Activated naive CD4-positive, alpha-beta T cell (primary cell): ENCODE data around the gene GRIPAP1.

Source experiments
- DNase-seq, 4 experiments: peaks; one replicate each; lab custom pipeline; 2025; lab: John Stamatoyannopoulos, UW

The GRIPAP1 gene, protein sequence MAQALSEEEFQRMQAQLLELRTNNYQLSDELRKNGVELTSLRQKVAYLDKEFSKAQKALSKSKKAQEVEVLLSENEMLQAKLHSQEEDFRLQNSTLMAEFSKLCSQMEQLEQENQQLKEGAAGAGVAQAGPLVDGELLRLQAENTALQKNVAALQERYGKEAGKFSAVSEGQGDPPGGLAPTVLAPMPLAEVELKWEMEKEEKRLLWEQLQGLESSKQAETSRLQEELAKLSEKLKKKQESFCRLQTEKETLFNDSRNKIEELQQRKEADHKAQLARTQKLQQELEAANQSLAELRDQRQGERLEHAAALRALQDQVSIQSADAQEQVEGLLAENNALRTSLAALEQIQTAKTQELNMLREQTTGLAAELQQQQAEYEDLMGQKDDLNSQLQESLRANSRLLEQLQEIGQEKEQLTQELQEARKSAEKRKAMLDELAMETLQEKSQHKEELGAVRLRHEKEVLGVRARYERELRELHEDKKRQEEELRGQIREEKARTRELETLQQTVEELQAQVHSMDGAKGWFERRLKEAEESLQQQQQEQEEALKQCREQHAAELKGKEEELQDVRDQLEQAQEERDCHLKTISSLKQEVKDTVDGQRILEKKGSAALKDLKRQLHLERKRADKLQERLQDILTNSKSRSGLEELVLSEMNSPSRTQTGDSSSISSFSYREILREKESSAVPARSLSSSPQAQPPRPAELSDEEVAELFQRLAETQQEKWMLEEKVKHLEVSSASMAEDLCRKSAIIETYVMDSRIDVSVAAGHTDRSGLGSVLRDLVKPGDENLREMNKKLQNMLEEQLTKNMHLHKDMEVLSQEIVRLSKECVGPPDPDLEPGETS

DNA sequence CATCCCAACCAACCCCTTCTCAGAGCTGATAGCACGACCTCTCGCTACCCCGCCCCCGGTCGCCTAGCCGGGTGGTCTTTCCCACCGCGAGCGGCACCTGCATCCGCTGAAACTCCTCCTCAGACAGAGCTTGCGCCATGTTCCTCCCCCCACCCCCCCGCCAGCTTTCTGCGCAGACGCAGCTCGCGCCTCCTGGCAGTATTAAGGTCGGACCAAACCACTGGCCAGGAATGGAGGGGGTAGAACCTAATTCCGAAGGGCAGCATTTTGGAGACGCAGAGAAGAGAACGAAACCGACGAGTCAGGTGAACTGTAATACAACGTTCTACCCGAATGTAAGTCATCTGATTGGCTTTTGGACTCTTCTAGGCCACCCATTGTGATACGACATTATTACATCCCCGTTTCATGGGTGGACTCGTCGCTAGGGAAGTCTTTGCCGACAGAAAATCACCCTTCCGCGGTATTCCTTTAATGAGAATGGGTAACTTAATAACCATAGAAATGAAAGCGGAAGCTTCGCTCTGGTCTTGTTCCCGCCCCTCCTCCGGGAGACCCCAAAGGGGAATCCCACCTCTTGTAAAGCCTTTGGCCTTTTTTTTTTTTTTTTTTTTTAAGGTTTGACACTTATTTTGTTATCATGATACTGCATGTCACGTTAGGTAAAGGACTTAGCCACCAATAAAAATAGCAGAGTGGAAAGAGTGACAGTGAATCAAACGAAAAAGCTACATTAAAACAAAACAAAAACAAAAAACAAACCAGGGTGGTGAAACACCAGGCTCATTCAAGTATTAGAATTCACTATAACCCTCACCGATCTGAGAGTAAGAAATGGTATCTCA lies at the start of gene GRIPAP1:
TSS of gene GRIPAP1 (minus strand) at position 174 of the 845 bp plus-strand sequence. CDS start at position 139, 35 bp downstream.
- DNase-seq = peak; percentile 41 to 74 (median 63)

GRCh38 chrX:49043987-49044281 lies 41.9 kb upstream of the GRIPAP1 start:
- DNase-seq = no peak

- peak; percentile 76 to 88 (median 80) for DNase-seq
Observed at GRCh38 chrX:49043220-49043986, 41.3 kb upstream of the GRIPAP1 start, which contains the start of gene TFE3. Gene TFE3 (minus strand): TSS chrX:49043357. CDS start chrX:49043226, 131 bp downstream.

DNA sequence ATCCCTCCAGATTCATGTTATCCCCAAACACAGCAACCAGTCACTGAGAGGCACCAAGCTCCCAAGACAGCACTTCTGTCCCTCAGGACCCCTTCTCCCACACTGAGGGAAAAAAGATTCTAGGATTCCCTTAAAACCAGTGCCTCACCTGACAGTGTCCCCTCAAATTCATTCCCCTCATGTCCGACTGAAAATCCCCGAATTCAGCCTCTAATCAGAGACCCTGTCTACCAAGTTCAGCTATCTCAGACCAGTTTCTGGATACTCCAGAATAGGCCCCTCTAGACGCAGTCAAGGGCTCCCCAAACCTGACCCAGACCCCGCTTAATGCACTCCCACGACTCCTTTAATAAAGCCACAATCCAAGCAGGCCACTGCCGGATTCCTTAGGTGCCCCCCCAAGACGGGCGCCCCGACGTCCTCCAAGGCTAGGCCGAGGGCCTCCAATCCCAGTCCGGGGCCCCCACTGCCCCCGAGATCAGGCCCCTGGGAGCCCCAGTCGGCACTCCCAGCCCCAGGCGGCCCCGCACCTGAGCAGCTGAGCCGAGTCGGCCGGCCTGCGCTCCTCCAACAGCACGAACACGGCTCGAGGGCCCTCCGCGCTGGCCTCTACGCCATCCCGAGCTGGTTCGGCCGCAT lies 40.6 kb upstream of the GRIPAP1 start:
- no peak for DNase-seq

GRCh38 chrX:49041744-49042580 lies 39.9 kb upstream of the GRIPAP1 start:
- DNase-seq = no peak

DNA sequence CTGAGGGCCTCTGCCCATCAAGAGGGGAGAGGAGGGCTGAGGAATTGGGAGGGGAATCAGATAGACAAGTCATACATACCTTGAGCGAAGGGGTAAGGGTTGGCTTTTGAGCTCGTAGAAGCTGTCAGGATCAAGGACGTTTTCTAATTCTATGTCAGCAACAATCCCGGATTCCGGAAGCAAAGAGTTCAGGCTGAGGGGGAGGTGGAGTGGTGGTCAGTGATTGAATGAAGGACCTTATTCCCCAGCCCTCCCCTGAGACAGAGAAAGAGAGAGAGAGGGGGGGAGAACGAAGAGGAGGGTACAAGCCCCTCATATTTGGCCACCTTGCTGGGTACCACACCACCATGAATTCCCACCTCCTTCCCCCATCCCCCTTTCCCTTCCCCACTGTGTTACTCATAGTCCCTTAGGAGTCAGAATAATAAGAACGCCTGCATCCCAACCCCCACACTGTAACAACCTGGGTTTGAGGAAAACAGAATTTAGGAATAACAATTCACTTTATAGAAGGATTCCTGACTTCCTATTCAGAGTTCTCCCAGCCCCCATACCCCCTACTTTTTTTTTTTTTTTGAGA lies 38.4 kb upstream of the GRIPAP1 start:
- no peak for DNase-seq

DNA sequence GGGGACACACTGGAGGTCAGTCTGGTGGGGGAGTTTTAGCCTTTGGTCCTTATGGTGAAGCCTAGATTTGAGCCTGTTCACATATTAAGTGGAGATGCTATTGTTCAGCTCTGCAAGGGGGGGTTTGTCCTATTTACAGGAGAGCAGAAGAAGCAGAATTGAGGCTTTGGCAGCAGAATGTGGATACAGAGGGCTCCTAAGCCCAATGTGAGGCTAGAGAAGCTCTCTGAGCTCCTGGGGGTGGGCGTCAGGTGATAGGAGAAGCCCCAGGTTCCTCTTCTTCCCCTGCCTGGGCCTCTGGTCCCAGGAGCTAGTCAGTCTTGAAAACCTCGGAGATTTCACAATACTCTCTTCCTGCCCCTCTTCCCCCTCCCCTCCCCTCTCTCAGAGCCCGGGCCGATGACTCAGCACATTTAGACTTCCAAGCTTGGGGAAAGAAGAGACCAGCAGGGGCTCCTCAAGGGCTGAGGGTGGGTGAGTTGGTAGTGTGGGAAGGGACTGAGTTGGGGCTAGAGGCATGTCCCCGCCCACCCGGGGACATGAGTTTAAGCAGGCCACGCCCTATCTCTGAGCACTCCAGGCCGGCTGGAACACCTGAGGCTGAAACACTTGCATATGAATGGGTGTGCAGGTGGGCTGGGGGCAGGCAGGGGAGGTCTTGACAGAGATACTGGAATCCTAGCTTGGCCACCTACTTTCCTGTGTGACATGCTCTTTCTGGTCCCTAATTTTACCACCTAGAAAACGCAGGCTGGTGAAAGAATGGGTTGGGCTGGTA lies 37.7 kb upstream of the GRIPAP1 start:
- DNase-seq = peak in 1 of 4 experiments; percentile 1

GRCh38 chrX:49037883-49038475 lies 35.9 kb upstream of the GRIPAP1 start:
- no peak for DNase-seq

DNA sequence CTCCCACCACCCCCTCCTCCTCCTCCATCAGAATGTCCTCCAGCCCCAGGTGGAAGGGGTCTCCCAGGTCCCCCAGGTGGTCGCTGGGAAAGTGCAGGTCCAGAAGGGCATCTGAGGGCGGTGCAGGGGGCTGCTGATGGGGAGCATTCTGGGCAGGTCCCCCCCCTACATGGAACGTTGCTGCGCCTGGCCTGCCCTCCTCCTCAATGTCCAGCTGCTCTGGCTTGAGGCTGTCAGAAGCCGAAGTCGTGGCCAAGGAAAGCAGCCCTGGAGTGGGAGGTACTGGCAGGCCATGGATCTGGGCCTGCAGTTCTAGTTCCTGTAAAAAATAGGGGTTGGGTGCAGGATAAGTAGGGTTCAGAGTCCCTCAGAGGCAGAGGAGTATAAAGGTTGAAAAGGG lies 28.2 kb upstream of the GRIPAP1 start:
- DNase-seq = no peak

GRCh38 chrX:49029876-49030275 lies 27.8 kb upstream of the GRIPAP1 start:
- no peak for DNase-seq

- no peak for DNase-seq
Observed at GRCh38 chrX:49019599-49020249, 17.7 kb upstream of the GRIPAP1 start.

DNA sequence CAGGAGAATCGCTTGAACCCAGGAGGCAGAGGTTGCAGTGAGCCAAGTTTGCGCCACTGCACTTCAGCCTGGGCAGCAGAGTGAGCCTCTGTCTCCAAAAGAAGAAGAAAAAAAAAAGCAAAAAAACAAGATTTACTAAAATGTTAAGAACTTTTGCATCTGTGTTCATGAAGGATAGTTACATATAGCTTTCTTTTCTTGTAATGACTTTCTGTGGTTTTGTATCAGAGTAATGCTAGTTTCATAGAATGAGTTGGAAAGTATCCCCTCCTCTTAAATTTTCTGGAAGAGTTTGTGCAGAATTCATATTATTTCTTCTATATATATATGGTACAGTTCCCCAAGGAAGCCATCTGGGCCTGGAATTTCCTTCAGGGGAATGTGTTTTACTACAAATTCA lies 17.0 kb upstream of the GRIPAP1 start:
- DNase-seq = no peak

DNA sequence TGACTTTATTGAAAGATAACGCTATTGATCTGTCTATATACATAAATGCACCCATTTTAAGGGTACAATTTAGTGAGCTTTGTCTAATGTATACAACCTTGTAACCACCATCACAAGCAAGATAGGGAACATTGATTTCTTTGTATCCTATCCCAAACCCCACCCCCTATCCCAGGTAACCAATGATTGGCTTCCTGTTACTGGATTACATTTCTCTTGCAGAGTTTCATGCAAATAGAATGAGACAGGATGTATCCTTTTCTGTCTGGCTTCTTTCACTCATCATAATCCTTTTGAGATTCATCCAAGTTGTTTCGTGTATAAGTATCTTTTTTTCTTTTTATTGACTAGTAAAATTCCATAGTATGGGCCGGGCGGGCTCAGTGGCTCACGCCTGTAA lies 1.6 kb upstream of the GRIPAP1 start:
- no peak for DNase-seq

- DNase-seq = peak in 2 of 4 experiments; percentile 23 to 25
Observed at GRCh38 chrX:49001521-49002090, 458 bp downstream of the GRIPAP1 start.

- DNase-seq = no peak
Observed at GRCh38 chrX:49000636-49001035, 1.4 kb downstream of the GRIPAP1 start.

DNA sequence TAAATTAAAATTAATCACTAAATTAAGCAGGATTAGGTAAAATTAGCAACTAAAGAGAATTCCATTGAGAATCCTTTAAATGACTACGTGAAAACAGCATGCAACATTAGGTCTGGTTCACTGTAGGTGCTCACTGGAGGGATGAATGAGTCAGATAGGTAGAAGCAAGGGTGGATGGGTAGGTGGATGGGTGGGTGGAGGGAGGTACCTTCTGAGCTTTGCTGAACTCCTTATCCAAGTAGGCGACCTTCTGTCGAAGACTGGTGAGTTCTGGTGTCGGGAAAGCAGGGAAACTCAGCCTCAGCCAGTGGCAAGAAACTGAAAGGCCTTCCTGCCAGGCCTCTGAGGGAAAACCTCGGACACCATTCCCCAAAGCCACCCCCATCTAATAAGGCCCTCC lies 3.0 kb downstream of the GRIPAP1 start:
- no peak for DNase-seq

GRCh38 chrX:48998391-48998790 lies 3.7 kb downstream of the GRIPAP1 start:
- no peak for DNase-seq

DNA sequence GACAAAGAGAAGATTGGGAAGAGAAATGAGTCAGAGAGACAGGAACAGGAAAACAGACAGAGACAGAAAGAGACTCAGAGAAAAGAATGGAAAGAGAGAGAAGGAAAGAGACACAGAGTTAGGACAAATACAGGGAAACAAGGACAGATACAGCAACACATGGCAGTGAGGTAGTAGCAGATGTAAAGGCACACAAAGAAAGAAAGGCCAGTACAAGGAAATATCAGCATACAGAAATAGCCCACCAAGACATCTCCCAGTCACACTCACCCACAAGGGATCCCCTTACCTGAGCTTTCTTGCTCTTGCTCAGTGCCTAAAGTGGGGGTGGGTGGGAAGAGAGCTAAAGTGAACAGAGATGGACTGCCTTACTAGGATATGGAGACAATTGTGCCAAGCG lies 4.2 kb downstream of the GRIPAP1 start:
- DNase-seq = no peak
